Right cardiac atrium (tissue), 5 donors: ENCODE measurements around the gene PTPA. TPM values are rescaled to one million over a fixed set of nuclear protein-coding genes. Genes with fewer than 3 reads are reported as not detected.

Experiments used
- ATAC-seq, 2 donors: fragments of 200-7000 bp; cut with Tn5 transposase; one replicate each; pipeline versions ENCODE4 v1.8.0 to v1.9.1; 2020; ENCODE audit warnings: moderate library complexity in 2 of 2, mild to moderate bottlenecking in 1 of 2
- DNase-seq, 3 donors: peaks; one replicate each; pipeline ENCODE4 v3.0.0-alpha.2; 2020
- H3K27ac ChIP-seq: one replicate; pipeline ENCODE4 v1.5.1; 2013; ENCODE audit warnings: mild to moderate bottlenecking, low read length, control low read depth, moderate library complexity
- H3K27me3 ChIP-seq: one replicate; pipeline ENCODE4 v1.6.1; 2013; ENCODE audit not compliant: control insufficient read depth, insufficient read depth
- H3K4me1 ChIP-seq: one replicate; pipeline ENCODE4 v1.6.1; 2013; ENCODE audit warnings: low read length; ENCODE audit not compliant: control insufficient read depth, insufficient read depth
- H3K4me3 ChIP-seq: one replicate; pipeline ENCODE4 v1.5.1; 2013; ENCODE audit warnings: low read length, control low read depth
- H3K9me3 ChIP-seq: one replicate; pipeline ENCODE4 v1.6.1; 2013; ENCODE audit warnings: low read length; ENCODE audit not compliant: control insufficient read depth
- WGBS: extraction: QIAGEN DNeasy Blood & Tissue Kit; methylation state at CpG from one replicate; pipeline ENCODE4 v1.1.7; 2013; 5-methylcytosine and 5-hydroxymethylcytosine counted together
- intact Hi-C, 4 donors: fragments of 100-400 bp; cut with DNase I; formaldehyde crosslinking; loops; one replicate each; pipeline versions ENCODE4 v1.11.0 to v1.14.0; 2022 to 2023
- long read RNA-seq, 4 donors: library from polyadenylated mRNA; unstranded; transcript quantifications; one replicate each; pipeline ENCODE4 v2.0.0, GENCODE V29; 2020 to 2021
- polyA plus RNA-seq: library from polyadenylated mRNA; stranded (reverse); fragments of 200-250 nt; gene quantifications from one replicate; pipeline ENCODE4 v1.2.3, GENCODE V29; 2013
- total RNA-seq, 4 donors: library from RNA; stranded (reverse); fragmentation: NEBNext Ultra II Directional; extraction: Animal tissue kit (Norgen Biotek cat#: 25700); gene quantifications; one replicate each; pipeline ENCODE4 v1.2.1, GENCODE V29; 2021
- donor health status: healthy with polysubstance abuse.
- donor health status: DM: no; HTN: yes; CAD: no.
- donor health status: DM: no; HTN: no; CAD: no.
- donor health status: DM: no; HTN: yes; CAD: no; lungs with severe emphysema.
- donor health status: DM: yes; HTN: yes; CAD: no.

The PTPA gene
- 100 to 1,000 TPM; 115 to 170 (median 144) TPM for total RNA-seq
- 147 TPM for polyA plus RNA-seq
- long read RNA-seq, donor 1, transcript PTPA-207 (10 exons, 2,737 nt), result minor isoform, 35 of 187 reads
- long read RNA-seq, donor 1, transcript PTPA-210 (3 exons, 1,153 nt), result major isoform, 81 of 187 reads
- long read RNA-seq, donor 1, transcript PTPA-205 (9 exons, 2,653 nt), result minor isoform, 5 of 187 reads
- long read RNA-seq, donor 1, transcript PTPA-214 (3 exons, 988 nt), result minor isoform, 14 of 187 reads
- long read RNA-seq, donor 1, partial matches to known transcripts, result 4 of 187 reads
- long read RNA-seq, donor 1, other reads (novel, unspliced or antisense), result 41 of 187 reads
- long read RNA-seq, donor 2, transcript PTPA-214 (3 exons, 988 nt), result minor isoform, 6 of 131 reads
- long read RNA-seq, donor 2, transcript PTPA-210 (3 exons, 1,153 nt), result major isoform, 46 of 131 reads
- long read RNA-seq, donor 2, transcript PTPA-207 (10 exons, 2,737 nt), result major isoform, 46 of 131 reads
- long read RNA-seq, donor 2, partial matches to known transcripts, result 4 of 131 reads
- long read RNA-seq, donor 2, other reads (novel, unspliced or antisense), result 25 of 131 reads
- long read RNA-seq, donor 3, transcript PTPA-214 (3 exons, 988 nt), result minor isoform, 15 of 193 reads
- long read RNA-seq, donor 3, transcript PTPA-210 (3 exons, 1,153 nt), result minor isoform, 52 of 193 reads
- long read RNA-seq, donor 3, transcript PTPA-207 (10 exons, 2,737 nt), result major isoform, 60 of 193 reads
- long read RNA-seq, donor 3, transcript PTPA-216 (3 exons, 857 nt), result minor isoform, 13 of 193 reads
- long read RNA-seq, donor 3, partial matches to known transcripts, result 16 of 193 reads
- long read RNA-seq, donor 3, other reads (novel, unspliced or antisense), result 30 of 193 reads
- long read RNA-seq, donor 4, transcript PTPA-210 (3 exons, 1,153 nt), result major isoform, 52 of 113 reads
- long read RNA-seq, donor 4, transcript PTPA-214 (3 exons, 988 nt), result minor isoform, 5 of 113 reads
- long read RNA-seq, donor 4, transcript PTPA-207 (10 exons, 2,737 nt), result minor isoform, 29 of 113 reads
- long read RNA-seq, donor 4, partial matches to known transcripts, result 19 of 113 reads
- long read RNA-seq, donor 4, other reads (novel, unspliced or antisense), result 2 of 113 reads

DNA sequence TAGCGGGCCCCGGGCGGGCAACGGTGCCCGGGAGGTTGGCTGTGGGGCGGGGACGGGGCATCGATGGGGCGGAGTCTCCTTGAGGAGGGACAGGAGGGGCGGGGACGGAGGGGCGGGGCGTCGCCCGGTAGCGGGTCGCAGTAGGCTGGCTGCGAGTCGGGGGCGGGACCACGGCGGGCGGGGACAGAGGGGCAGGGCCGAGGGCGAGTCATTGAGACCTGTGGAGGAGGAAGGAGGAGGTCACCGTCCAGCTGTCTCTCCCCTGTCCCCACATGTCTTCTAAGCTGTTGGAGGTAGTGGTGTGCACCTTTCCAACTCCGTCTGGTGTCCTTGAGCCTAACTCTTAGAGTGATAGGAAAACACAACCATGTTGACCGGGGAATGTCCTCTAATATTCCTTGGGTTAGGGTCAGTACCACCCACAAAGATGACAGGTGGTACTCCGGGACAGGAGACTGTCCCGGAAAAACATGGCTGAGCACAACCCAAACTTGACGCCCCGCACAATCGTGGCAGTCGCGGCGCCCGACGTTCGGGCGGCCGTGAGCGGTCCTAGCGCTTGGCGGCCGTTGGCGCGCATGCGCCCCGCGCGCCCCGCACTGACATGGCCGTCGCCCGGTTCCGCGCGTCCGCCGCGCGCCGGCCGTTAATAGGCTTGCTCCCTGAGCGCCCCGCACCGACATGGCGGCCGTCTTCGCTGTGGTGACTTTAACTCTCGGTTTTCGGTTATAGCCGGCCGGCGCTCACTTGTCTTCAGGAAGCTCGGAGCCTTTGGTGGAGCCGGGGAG, at the start of gene PTPA, which contains the start of gene CRAT:
TSS of gene PTPA (plus strand) at position 676 of the 788 bp plus-strand sequence. CDS start 186 bp downstream, outside the sequence.
TSS of gene CRAT (minus strand) at position 54 of the 788 bp plus-strand sequence. CDS start 284 bp downstream, outside the sequence.
- Histone ChIP-seq H3K27me3 (no peaks in the 10 kb centered on the region), H3K9me3 (no peaks in the 10 kb centered on the region), H3K4me3 (peak within 1 kb of the TSS; percentile 90), H3K27ac (peak within 1 kb of the TSS; percentile 88), H3K4me1 (no peaks in the 10 kb centered on the region)
- DNase-seq, result peak; percentile 99 to 100 (median 99)
- intact Hi-C loops, result no loop called here
- peak; percentile 92 to 94 for ATAC-seq
- WGBS, result under 1% methylated on average over 77 of the region's 77 CpGs

GRCh38 chr9:129063061-129063460, 48.2 kb upstream of the PTPA start:
- Histone ChIP-seq H3K27me3 (no peaks in the 10 kb centered on the region), H3K27ac (no peak overlapping the region), H3K4me1 (no peaks in the 10 kb centered on the region), H3K9me3 (no peaks in the 10 kb centered on the region), H3K4me3 (no peak overlapping the region)
- 87% methylated on average over 9 of the region's 9 CpGs for WGBS
- DNase-seq (no peak), ATAC-seq (no peak)
- intact Hi-C loops, result no loop called here

DNA sequence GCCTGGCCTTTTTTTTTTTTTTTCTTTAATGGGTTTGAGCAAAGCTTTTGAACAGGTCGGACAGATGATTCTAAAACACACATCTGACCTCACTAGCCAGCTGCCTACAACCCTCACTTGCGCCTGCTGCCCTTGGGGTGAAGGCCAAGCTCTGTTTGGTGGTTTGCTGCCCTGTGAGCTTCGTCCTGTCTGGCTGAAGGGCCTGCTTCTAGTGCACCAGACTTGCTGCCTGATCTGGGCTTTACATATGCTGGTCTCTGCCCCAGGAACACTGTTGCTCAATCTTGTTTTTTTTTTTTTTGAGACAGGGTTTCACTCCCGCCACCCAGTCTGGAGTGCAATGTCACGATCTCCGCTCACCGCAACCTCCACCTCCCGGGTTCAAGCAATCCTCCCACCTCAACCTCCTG, 46.7 kb upstream of the PTPA start:
- no peak for ATAC-seq
- H3K27me3 ChIP-seq, result no peaks in the 10 kb centered on the region
- H3K4me3 ChIP-seq, result no peak overlapping the region
- intact Hi-C loops, result no loop called here
- H3K9me3 ChIP-seq, result no peaks in the 10 kb centered on the region
- DNase-seq, result no peak
- H3K27ac ChIP-seq, result no peak overlapping the region
- H3K4me1 ChIP-seq, result no peaks in the 10 kb centered on the region
- 94% methylated on average over 8 of the region's 8 CpGs for WGBS

GRCh38 chr9:129068110-129068509, 43.1 kb upstream of the PTPA start:
- H3K9me3 ChIP-seq, result no peaks in the 10 kb centered on the region
- ATAC-seq (no peak), DNase-seq (no peak)
- no peaks in the 10 kb centered on the region for H3K4me1 ChIP-seq
- no peaks in the 10 kb centered on the region for H3K27me3 ChIP-seq
- no peak overlapping the region for H3K4me3 ChIP-seq
- intact Hi-C loops, result no loop called here
- H3K27ac ChIP-seq, result no peak overlapping the region
- WGBS, result 92% methylated on average over 19 of the region's 19 CpGs

GRCh38 chr9:129068990-129069861, 42.0 kb upstream of the PTPA start:
- WGBS, result 55% methylated on average over 31 of the region's 31 CpGs
- Histone ChIP-seq H3K4me1 (no peaks in the 10 kb centered on the region), H3K27me3 (no peaks in the 10 kb centered on the region), H3K9me3 (no peaks in the 10 kb centered on the region), H3K27ac (peak overlapping the region; percentile 44), H3K4me3 (no peak overlapping the region)
- intact Hi-C loops, result no loop called here
- DNase-seq, result peak; percentile 74 to 91 (median 88)
- ATAC-seq, result peak; percentile 87 to 92

DNA sequence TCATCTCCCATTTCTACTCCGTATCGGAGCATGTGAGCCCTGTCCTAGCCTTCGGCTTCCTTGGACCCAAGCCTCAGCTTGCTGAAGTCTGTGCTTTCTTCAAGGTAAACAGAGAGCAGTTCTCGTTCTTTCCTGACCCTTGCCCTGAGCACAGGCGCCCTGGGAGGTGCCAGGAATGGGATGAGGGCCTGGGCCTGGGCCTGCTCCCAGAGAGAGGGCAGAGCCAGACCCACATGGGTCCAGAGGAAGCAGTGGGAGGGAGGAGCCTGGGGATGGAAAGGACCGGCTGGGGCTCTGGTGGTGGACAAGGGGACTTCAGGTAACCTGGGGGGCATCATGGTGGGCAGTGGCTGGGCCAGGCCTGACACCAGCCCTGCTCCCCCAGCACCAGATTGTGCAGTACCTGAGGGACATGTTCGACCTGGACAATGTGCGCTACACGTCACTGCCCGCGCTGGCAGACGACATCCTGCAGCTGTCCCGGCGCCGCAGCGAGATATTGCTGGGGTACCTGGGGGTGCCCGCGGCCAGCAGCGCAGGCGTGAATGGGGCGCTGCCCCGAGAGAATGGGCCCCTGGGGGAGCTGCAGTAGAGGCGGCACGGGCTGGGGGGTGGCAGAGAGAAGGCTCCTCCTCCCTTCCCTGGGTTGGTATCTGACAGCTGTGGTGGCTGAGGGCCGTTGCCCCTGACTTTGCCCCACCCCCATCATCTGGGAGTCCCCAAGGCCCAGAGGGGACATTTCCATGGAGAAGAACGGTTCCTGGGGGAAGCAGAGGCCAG, 41.2 kb upstream of the PTPA start:
- ATAC-seq, result peak; percentile 18 to 28
- intact Hi-C loops, result no loop called here
- no peak overlapping the region for H3K4me3 ChIP-seq
- no peaks in the 10 kb centered on the region for H3K4me1 ChIP-seq
- no peaks in the 10 kb centered on the region for H3K9me3 ChIP-seq
- no peaks in the 10 kb centered on the region for H3K27me3 ChIP-seq
- 84% methylated on average over 26 of the region's 26 CpGs for WGBS
- DNase-seq, result no peak
- H3K27ac ChIP-seq, result peak overlapping the region; percentile 5

- no peak overlapping the region for H3K4me3 ChIP-seq
- intact Hi-C loops, result no loop called here
- no peaks in the 10 kb centered on the region for H3K27me3 ChIP-seq
- ATAC-seq (no peak), DNase-seq (no peak)
- no peaks in the 10 kb centered on the region for H3K4me1 ChIP-seq
- 74% methylated on average over 21 of the region's 21 CpGs for WGBS
- no peak overlapping the region for H3K27ac ChIP-seq
- no peaks in the 10 kb centered on the region for H3K9me3 ChIP-seq
Observed at GRCh38 chr9:129070696-129071525, 40.3 kb upstream of the PTPA start.

GRCh38 chr9:129071526-129072126, 39.6 kb upstream of the PTPA start:
- H3K4me3 ChIP-seq, result no peak overlapping the region
- intact Hi-C loops, result no loop called here
- 66% methylated on average over 10 of the region's 10 CpGs for WGBS
- ATAC-seq (no peak), DNase-seq (no peak)
- H3K9me3 ChIP-seq, result no peaks in the 10 kb centered on the region
- H3K27me3 ChIP-seq, result no peaks in the 10 kb centered on the region
- no peak overlapping the region for H3K27ac ChIP-seq
- H3K4me1 ChIP-seq, result no peaks in the 10 kb centered on the region
